Measurements from ENCODE around the gene NPLOC4.
"Not testable (repeated sequence)": the region's sequence is repeated elsewhere in the genome, so short reads cannot be mapped to it uniquely, and the experiment has no call there.

NPLOC4 gene

DNA sequence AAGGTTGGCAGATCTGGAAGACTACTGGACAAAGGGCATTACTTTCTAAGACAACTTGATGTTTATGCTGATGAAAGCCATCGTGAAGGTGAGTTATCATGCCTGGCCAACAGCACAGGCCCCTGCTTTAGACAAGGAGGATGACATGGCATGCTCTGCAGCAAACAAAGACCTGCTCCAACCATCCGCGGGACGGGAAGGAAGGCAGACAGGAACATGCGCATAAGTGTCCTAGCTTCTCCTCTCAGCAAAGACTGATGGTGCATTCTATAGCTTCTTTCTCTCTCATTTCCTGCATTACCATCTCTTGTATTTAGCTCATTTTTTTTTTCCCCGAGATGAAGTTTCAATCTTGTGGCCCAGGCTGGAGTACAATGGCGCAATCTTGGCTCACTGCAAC, 5.4 kb downstream of the NPLOC4 start:
- DNase-seq: no peak

DNA sequence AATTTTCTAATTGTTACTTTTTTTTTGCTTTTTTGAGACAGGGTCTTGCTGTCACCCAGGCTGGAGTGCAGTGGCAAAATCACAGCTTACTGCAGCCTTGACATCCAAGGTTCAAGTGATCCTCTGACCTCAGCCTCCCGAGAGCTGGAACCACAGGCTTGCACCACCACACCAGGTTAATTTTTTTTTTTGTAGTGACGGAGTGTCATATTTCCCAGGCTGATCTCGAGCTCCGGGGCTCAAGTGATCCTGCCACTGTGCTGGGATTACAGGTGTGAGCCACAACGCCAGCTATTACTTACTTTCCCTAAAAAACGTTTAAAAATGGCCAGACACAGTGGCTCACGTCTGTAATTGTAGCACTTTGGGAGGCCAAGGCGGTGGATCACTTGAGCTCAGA, 6.6 kb downstream of the NPLOC4 start:
- no peak for DNase-seq

DNA sequence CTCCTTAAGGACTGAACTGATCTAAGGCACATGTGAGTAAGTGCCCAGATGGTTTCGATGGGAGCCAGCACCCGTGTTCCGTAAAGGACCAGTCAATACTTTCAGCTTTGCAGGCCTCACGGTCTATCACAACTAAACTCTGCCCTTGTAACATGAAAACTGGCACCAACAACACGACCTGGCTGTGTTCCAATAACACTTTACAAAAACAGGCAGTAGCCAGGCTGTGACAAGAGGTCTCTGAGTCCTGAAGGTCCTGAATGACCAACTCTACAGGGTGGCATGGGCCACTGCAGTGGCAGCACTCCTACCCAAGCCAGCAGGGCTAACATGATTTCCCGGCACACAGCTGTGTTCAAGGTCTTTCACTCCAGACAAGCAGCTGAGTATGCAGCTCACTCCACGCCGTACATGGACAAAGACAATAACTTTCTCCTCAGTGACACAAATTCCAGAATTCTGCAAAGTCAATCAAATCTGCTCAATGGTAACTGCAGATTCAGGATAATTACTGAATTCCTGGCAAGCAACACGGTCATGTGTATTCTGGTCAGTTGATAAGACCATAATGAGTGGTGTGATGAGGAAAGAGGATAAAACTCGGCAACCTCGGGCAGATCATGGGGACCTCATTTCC, 15.3 kb downstream of the NPLOC4 start:
- DNase-seq: no peak

DNA sequence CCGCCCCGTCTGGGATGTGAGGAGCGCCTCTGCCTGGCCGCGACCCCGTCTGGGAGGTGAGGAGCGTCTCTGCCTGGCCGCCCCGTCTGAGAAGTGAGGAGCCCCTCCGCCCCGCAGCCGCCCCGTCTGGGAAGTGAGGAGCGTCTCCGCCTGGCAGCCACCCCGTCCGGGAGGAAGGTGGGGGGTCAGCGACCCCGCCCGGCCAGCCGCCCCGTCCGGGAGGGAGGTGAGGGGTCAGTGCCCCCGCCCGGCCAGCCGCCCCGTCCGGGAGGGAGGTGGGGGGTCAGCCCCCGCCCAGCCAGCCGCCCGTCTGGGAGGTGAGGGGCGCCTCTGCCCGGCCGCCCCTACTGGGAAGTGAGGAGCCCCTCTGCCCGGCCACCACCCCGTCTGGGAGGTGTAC, 18.6 kb downstream of the NPLOC4 start:
- DNase-seq: not testable (repeated sequence)

DNA sequence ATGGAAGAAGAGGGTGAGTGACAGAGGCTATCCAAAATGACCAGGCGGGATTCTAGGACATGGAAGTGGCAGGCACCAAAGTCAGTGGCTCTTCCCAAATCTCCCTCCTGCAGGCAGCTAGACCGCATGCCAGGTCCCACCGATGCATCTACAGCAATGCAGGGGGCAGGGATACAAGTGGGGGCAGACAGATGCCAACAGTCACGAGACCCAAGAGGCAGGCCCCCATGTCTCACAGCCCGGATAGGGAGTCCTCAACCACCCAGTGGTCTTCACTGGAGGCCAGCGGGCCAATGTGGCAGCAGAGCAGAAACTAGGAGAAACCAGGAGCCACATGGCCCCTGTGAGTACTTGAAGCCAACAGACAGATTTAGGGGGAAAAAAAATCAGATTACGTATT, 20.0 kb downstream of the NPLOC4 start:
- DNase-seq: no peak

DNA sequence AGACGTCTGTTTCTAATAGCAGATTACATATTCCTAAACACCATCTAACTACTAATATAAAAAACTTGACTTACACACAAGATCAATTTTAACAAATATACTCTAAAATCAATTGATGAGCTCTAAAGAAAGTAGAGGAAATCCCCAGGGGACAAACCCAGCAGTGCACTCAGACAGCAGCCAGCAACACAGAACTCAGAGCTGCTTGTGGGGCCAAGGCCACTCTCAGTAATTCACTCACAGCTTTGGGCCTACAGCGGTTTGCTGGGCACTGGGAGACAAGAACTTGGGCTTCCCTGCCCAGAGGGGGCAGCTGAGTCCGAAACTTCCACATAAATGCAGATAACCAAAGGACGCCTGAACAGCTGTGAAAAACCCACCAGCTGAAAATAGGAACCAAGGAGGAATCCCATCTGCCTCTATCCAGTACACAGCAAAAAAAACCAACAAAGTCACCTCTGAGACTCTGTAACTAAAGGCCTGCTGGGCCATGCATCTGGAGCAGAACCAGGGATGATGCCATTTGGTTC, 21.4 kb downstream of the NPLOC4 start:
- DNase-seq: no peak

DNA sequence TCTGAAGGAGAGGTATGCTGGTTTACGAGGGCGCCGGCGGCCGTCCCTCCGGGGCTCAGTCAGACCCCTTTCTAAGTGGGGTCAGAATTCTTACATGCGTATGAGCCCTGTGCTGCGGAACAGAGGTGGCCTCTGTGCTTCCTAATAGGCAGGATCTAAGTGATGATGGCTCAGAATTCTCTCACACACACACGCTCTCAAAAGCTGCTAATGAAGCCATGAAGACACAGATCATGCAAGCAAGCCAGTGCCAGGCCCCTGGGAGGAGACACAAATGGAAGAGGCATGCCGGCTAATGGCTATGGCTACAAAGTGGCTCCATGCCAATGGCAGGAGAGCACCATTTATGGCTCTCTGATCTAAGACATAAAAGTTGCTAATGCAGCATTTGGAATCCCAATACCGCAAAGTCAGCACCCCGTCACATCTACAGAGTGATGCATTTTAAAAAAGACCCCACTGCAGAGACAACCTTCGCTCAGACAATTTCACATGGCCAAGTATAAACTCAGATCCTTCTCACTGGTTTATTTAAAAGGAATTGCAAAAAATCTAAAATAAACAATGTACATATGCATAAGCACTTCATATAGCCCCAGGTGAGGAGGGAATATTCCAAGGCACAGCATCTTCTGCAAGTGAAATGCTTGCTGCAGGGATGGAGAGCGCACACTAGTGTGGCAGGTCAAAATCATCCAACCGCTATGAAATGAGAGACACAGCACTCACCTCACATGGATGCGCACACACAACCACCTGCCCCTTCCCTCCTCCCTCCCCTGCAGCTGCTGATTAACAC, 24.5 kb downstream of the NPLOC4 start:
- DNase-seq: no peak

DNA sequence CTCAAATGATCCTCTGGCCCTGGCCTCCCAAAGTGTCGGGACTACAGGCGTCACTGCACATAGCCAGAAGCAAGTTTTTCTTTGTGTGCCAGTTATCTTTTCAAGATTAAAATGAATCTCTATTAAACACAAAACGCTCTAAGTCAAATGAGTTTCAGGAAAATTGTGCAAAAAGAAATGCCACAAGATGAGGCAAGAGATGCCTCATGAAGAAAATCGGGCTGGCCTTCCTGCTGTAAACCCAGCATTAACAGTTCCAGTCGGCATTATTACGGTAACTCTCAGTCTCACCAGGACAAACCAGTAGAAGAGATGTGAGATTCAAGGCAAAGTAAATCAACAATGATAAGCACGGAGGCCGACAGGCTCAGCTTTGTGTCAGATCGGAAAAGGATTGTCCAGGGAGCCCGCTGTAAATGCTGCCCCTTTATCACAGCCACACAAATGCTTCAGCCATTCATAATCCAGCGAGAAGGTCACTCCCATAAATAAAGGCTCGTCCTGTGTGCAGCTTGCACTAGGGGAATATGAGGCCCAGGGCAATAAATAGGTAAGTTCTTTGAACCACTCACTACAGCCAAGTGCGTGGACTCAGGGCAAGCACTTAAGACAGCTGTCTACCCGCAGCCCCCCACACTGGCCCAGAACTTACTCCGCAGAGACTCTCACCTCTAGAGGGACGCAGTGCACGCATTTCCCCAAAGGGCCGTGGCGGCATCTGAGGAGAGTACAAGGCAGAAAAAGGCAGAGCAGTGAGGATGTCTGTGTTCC, 27.2 kb downstream of the NPLOC4 start:
- DNase-seq: no peak

DNA sequence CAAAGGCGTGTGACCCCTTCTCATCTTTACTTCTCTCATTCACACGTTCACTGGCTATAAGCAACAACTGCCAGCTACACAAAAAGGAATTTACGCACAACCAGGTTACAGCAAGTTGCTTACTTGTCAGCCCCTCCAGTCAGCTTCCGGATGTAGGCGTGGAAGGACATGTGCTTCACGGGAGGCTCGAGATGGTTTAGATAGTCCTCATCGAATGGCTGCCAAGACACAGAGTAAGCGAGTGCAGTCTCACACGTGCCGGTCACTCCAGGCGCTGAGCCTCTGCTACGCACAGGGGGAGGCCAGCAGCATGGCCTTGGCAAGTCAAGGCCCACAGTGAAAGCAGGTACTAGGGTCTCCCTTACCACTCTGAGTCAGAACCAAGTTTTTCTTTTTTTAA, 28.3 kb downstream of the NPLOC4 start:
- DNase-seq: no peak

DNA sequence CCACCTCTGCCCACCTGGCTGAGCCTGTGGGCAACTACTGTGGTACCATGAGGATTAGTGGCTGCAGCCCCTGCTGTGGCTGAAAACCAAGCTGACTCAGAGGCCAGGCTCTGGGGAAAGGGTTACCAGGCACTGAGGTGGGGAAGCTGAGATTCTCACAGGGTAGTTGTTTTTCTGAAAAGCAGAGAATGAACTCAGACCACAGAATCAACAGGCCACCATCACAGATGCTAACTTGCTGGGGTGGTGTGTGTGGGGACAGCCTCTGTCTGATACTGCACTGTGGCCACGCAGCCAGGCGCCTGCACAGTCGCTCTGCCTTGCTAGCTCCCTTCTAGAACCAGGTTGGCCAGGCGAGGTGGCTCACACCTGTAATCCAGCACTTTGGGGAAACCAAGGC, 28.8 kb downstream of the NPLOC4 start:
- no peak for DNase-seq

DNA sequence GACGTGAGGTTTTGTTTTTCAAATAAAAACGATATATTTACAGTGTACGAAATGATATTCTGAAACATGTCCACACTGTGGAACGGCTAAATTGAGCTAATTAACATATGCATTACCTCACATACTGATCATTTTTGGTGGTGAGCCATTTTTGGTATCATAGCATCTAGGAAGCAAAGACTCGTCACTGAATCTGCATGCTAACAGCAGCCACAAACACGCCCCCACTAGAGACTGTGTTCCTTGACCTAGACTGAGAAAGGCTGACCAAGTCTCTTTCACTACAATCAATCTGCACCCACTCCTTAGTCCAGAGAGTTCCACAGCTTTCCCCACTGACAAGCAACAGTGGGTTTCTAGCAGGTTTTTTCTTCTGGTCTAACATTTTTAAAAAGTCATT, 29.5 kb downstream of the NPLOC4 start:
- no peak for DNase-seq

DNA sequence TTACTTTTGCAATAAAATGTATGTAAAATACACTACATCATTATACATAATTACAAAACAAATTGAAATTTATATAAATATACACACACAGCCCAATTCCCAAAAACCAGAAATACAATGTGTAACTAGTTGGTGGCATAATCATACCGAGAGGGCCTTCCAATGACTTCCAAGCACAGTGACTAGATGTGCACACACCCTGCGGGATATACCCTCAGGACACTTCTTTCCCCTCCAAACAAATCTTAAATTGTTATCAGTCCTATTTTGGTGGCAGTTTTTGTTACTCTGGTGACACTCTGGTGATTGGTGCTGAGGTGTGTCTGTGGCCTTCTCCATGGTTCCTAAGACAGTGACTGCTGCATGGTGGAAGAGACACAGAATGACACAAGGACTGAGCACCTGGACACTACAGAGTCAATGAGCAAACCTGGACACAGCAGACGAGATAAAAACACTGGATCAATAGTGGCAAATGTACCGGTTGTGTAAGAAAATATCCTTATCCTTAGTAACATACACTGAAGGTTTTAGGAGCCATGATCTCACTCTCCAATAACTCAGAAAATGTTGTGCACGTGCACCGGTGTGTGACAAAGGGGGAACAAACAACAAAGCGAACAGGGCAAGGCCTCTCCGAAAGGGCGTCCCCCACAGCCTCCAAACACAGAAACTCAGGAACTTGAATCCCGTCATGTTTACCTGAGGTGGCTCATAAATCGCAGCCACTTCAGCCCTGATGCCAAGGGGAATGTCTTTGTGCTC, 32.9 kb downstream of the NPLOC4 start:
- no peak for DNase-seq

DNA sequence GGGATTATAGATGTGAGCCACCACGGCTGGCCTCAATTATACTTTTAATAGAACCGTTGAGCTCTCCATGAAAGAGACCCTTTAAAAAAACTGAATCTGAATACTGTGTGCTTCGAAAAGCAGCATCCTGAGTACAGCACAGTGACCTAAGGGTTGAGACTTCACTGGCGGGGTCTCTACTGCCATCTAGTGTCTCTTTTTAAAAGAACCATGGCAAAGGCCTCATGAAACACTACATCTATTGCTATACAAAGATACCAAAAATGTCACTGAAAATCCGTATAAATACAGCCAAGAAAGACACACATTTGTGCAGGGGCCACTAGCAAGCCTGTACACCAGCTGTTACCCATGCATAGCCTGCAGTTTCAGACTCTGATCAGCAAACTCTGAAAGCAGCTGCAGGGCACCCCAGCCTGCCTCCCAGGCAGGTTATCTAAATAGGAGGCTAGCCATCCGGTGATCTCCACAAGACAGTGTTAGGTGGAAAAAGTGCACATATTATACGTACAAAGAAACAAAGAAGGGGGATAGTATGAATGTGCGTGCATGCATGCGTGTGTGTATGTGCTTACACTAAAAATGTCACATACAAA, 35.3 kb downstream of the NPLOC4 start:
- no peak for DNase-seq

DNA sequence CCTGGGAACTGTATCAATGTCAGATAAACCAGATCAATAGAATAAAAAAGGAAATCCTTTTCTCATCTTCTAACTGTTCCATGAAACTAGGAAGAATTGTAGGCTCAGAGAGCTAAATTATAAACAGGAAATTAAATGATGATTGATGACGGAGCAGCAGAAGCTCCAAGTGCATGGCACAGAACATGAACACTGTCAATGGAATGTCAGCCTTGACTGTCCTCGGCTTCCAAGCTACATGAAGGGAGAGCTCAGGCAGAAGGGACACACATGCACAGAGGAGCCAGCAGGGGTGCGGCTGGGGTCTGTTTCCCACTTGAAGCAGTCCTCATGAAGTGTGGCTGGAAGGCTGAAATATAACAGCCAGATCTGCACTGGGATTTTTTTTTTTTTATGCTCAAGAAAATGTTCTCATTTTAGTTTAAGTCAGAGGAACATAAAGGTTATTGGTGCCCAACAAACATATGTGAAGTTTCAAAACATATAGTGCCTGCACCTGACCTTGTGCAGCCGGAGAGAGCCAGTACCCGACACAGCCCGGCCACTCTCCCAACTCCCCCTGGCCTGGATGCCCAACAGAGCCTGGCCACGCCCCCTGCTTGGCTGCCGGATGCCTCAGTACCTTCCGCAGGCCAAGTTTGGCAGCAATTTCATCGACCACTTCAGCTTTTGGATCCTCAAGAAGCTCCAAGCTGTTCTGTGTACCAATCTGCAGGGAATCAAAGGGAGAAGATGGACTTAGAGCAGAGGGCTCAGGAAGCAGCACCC, 37.0 kb downstream of the NPLOC4 start:
- no peak for DNase-seq

DNA sequence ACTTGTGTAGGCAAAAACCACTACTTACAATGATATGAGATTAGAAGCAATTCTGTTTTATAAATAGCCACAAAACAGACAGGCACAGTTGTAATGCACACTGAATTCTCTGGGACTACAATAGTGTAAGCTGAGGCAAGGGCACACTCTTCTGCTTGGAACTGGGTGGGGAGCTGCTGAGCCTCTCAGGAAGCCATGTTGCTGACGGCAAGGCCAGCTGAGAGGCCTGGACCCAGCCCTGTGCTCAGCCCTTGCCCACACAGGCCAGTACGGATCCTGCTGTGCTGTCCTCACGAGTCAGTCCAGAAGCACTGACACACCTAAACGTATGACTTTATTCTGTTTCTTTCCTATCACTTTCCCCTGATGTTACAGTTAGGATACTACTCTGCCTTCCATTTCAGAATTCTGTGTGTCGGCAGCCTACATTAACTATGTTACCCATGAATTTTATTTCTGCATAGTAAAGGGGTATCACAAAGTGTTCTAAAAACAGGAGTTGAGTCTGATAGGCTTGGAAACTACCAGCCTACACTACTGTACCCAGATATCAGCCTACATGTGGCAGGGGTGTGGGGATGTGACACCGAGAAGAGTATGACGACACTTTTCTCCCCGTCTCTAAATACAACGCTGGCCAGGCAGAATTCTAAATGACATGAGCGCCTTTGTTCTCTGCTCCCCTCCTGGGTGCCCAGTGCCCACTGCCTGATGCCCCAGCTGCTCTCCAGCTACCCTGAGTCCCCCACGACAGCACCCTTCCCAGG, 43.6 kb downstream of the NPLOC4 start:
- no peak for DNase-seq

DNA sequence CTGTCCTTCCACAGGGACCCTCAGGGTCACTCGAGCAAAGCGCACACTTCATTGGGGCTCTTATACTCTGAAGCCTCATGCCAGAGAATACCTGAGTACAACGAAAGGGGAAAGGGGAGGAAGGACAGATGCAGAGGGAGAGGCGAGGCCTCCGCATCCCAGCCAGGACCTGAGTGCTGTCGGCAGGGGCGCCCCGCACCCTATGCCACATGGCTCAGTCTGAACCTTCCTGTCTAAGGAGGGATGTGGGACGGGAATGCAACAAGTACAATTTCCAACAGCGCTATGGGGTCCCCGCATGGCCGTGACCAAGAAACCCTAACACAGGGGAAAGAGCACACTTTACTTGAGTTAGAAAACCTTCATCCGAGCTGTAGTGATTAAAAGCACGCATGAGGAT, 44.9 kb downstream of the NPLOC4 start:
- DNase-seq: no peak

DNA sequence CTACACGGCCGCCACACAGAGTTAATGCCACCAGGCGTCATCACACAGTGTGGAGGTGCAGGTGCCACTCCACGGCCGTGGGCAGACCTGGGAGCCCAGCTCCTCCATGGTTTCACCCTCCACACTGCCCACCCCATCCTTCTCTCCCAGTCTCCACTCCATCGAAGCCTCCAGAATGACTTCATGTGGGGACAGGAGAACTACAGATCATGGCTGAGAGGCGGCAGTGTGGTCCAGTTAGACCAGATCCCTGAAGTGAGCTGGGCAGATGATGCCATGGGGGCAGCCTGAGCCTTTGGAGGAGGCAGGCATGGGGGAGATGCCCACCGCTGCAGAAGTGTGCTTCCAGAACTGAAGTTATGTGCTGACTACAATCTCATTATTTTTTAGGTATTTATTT, 46.8 kb downstream of the NPLOC4 start:
- no peak for DNase-seq

DNA sequence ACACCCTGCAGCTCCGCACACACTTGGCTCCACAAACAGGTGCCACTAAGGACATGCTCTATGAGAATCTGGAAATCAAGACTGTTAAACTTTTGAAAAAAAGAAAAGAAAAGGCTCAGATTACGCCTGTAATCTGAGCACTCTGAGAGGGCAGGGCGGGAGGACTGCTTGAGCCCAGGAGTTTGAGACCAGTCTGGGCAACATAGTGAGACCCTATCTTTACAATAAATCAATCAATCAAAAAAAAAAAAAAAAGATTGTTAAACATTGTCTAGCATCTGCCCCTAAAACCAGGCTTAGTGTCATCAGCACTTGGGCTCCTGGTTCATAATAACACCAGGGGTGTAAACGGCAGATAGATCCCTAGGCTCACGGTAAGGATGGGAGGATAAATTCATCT, 47.3 kb downstream of the NPLOC4 start:
- DNase-seq: no peak

DNA sequence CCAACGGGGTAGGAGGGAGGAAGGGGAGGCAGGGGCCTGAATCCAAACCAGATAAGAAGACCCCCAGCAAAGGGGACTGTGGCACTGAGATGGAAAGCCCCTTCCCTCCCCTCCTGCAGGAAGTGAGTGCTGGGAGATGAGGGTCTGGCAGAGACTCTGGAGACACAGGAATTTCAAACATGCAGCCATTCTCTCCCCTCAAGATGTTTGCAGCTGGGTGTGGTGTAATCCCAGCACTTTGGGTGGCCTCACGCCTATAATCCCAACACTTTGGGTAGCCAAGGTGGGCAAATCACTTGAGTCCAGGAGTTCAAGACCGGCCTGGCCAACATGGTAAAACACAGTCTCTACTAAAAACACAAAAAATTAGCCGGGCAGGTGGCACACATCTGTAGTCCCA, 50.8 kb downstream of the NPLOC4 start:
- no peak for DNase-seq

DNA sequence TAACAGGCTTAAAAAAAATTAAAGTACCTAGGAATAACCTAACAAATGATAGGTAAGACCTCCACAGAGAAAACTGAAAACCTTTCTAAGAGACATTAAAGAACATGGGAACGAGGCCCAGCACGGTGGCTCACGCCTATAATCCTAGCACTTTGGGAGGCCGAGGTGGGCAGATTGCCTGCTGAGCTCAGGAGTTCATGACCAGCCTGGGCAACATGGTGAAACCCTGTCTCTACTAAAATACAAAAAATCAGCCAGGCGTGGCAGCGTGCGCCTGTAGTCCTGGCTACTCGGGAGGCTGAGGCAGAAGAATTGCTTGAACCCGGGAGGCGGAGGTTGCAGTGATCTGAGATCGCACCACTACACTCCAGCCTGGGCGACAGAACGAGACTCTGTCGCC, 52.1 kb downstream of the NPLOC4 start:
- not testable (repeated sequence) for DNase-seq
